ENCODE results near the gene PTTG1IP.

DNA sequence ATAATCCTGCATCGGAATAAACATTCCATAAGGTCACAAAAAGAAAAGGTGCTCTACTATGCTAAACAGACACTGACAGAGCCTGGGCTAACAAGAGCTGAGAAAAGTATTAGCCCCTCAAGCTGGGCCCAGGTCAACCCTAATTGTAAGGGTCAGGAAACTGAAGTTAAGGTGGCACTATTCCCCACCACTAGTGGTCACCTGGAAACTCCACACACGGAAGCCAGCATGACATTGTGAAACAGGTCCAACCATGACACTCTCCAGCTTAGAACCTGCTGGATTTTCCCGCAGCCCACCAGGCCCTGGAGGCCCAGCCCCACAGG, 1.2 kb downstream of the PTTG1IP start:
- TF ChIP-seq, protein P1, sequence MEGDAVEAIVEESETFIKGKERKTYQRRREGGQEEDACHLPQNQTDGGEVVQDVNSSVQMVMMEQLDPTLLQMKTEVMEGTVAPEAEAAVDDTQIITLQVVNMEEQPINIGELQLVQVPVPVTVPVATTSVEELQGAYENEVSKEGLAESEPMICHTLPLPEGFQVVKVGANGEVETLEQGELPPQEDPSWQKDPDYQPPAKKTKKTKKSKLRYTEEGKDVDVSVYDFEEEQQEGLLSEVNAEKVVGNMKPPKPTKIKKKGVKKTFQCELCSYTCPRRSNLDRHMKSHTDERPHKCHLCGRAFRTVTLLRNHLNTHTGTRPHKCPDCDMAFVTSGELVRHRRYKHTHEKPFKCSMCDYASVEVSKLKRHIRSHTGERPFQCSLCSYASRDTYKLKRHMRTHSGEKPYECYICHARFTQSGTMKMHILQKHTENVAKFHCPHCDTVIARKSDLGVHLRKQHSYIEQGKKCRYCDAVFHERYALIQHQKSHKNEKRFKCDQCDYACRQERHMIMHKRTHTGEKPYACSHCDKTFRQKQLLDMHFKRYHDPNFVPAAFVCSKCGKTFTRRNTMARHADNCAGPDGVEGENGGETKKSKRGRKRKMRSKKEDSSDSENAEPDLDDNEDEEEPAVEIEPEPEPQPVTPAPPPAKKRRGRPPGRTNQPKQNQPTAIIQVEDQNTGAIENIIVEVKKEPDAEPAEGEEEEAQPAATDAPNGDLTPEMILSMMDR (conservative IDR thresholded peaks at IDR 0.05 in 1 of 2, IDR thresholded peaks at IDR 0.05 in 1 of 2; ENCODE audit: low read depth in 1 of 2, low read length in 2 of 2): no peak
- TF ChIP-seq EZH2 (IDR thresholded peaks at IDR 0.05; ENCODE audit: low read length, missing control alignments): no peak
